ENCODE results near the gene TXNL4A.

TXNL4A gene

DNA sequence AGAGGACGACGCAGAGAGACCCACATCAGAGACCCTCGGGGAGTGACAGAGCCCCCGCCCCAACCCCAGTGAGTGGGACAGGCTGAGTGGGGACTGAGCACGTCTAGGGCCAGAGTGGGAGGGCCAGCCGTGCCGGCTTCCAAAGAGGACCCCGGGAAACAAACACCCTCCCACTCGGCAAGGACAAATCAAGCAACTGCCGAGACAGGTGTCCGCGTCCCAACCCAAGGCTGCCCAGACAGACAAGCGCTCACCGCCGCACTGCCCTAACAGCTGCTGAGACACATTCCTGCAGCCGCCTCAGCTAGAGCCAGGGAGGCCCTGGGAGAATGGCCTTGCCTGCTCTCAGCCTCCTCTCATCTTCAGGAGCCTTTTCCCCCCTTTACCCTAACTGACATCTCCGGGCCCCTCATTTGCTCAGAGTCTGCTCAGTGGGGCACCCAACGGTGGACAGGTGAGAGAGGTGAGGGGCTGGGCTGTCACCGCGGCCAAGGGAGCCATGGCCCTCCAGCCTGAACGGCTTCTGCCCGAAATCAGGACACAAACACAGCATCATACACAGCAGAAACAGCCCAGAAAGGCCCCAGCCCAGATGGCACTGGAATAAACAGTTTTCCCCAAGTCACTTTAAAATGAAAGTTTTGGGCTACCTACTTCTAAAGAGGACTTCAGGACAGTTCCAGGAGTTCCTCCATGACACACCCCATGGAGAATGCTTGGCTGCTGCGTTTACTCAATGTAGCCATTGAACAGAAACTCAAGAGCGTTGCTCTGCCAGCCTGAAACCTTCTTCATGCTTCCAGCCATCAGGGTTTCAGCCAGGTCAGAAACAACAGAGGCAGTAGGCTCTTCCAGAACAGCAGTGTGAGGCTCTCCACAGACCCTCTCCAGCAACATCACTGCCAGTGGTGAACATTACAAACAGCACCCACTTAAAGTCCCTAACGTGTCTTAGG lies 60.5 kb downstream of the TXNL4A start:
- ATAC-seq: no peak
- TF ChIP-seq, protein P1, sequence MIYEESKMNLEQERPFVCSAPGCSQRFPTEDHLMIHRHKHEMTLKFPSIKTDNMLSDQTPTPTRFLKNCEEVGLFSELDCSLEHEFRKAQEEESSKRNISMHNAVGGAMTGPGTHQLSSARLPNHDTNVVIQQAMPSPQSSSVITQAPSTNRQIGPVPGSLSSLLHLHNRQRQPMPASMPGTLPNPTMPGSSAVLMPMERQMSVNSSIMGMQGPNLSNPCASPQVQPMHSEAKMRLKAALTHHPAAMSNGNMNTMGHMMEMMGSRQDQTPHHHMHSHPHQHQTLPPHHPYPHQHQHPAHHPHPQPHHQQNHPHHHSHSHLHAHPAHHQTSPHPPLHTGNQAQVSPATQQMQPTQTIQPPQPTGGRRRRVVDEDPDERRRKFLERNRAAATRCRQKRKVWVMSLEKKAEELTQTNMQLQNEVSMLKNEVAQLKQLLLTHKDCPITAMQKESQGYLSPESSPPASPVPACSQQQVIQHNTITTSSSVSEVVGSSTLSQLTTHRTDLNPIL (CRISPR knock-in tag; IDR thresholded peaks at IDR 0.05; ENCODE audit: low read depth): no peak
- no peak for TF ChIP-seq BACH2 (CRISPR knock-in tag; IDR thresholded peaks at IDR 0.05; ENCODE audit: borderline replicate concordance)
- TF ChIP-seq ZFP30 (CRISPR knock-in tag; IDR thresholded peaks at IDR 0.05): no peak
- TF ChIP-seq ARNTL (CRISPR knock-in tag; IDR thresholded peaks at IDR 0.05; ENCODE audit: borderline replicate concordance, low read depth): no peak
- no peak for TF ChIP-seq ZNF565 (CRISPR knock-in tag; conservative IDR thresholded peaks at IDR 0.05; ENCODE audit: low read depth)
- TF ChIP-seq PPARA (CRISPR knock-in tag; IDR thresholded peaks at IDR 0.05; ENCODE audit: borderline replicate concordance): no peak
- no peak for TF ChIP-seq ZNF70 (CRISPR knock-in tag; IDR thresholded peaks at IDR 0.05)
- TF ChIP-seq, protein P2, sequence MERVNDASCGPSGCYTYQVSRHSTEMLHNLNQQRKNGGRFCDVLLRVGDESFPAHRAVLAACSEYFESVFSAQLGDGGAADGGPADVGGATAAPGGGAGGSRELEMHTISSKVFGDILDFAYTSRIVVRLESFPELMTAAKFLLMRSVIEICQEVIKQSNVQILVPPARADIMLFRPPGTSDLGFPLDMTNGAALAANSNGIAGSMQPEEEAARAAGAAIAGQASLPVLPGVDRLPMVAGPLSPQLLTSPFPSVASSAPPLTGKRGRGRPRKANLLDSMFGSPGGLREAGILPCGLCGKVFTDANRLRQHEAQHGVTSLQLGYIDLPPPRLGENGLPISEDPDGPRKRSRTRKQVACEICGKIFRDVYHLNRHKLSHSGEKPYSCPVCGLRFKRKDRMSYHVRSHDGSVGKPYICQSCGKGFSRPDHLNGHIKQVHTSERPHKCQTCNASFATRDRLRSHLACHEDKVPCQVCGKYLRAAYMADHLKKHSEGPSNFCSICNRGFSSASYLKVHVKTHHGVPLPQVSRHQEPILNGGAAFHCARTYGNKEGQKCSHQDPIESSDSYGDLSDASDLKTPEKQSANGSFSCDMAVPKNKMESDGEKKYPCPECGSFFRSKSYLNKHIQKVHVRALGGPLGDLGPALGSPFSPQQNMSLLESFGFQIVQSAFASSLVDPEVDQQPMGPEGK (CRISPR knock-in tag; IDR thresholded peaks at IDR 0.05; ENCODE audit: borderline replicate concordance): no peak
- TF ChIP-seq ISL1 (CRISPR knock-in tag; IDR thresholded peaks at IDR 0.05): no peak
- TF ChIP-seq ZFP3 (CRISPR knock-in tag; IDR thresholded peaks at IDR 0.05): no peak
- TF ChIP-seq, protein P3, sequence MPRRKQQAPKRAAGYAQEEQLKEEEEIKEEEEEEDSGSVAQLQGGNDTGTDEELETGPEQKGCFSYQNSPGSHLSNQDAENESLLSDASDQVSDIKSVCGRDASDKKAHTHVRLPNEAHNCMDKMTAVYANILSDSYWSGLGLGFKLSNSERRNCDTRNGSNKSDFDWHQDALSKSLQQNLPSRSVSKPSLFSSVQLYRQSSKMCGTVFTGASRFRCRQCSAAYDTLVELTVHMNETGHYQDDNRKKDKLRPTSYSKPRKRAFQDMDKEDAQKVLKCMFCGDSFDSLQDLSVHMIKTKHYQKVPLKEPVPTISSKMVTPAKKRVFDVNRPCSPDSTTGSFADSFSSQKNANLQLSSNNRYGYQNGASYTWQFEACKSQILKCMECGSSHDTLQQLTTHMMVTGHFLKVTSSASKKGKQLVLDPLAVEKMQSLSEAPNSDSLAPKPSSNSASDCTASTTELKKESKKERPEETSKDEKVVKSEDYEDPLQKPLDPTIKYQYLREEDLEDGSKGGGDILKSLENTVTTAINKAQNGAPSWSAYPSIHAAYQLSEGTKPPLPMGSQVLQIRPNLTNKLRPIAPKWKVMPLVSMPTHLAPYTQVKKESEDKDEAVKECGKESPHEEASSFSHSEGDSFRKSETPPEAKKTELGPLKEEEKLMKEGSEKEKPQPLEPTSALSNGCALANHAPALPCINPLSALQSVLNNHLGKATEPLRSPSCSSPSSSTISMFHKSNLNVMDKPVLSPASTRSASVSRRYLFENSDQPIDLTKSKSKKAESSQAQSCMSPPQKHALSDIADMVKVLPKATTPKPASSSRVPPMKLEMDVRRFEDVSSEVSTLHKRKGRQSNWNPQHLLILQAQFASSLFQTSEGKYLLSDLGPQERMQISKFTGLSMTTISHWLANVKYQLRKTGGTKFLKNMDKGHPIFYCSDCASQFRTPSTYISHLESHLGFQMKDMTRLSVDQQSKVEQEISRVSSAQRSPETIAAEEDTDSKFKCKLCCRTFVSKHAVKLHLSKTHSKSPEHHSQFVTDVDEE (CRISPR knock-in tag; IDR thresholded peaks at IDR 0.05): no peak
- TF ChIP-seq, protein P4, sequence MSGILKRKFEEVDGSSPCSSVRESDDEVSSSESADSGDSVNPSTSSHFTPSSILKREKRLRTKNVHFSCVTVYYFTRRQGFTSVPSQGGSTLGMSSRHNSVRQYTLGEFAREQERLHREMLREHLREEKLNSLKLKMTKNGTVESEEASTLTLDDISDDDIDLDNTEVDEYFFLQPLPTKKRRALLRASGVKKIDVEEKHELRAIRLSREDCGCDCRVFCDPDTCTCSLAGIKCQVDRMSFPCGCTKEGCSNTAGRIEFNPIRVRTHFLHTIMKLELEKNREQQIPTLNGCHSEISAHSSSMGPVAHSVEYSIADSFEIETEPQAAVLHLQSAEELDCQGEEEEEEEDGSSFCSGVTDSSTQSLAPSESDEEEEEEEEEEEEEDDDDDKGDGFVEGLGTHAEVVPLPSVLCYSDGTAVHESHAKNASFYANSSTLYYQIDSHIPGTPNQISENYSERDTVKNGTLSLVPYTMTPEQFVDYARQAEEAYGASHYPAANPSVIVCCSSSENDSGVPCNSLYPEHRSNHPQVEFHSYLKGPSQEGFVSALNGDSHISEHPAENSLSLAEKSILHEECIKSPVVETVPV (CRISPR knock-in tag; IDR thresholded peaks at IDR 0.05): no peak
- no peak for TF ChIP-seq OSR1 (CRISPR knock-in tag; IDR thresholded peaks at IDR 0.05)
- TF ChIP-seq TCF4 (CRISPR knock-in tag; IDR thresholded peaks at IDR 0.05; ENCODE audit: borderline replicate concordance): no peak
- no peak for TF ChIP-seq ZNF8 (CRISPR knock-in tag; IDR thresholded peaks at IDR 0.05)
- no peak for TF ChIP-seq POU6F1 (CRISPR knock-in tag; IDR thresholded peaks at IDR 0.05; ENCODE audit: borderline replicate concordance, low read depth)
- no peak for TF ChIP-seq GLIS3 (CRISPR knock-in tag; IDR thresholded peaks at IDR 0.05)

GRCh38 chr18:79926715-79927606 lies 61.4 kb downstream of the TXNL4A start:
- ATAC-seq: no peak
- TF ChIP-seq, protein P2 (CRISPR knock-in tag; IDR thresholded peaks at IDR 0.05; ENCODE audit: borderline replicate concordance): no peak
- TF ChIP-seq GLIS3 (CRISPR knock-in tag; IDR thresholded peaks at IDR 0.05) (no peak), ZNF565 (CRISPR knock-in tag; conservative IDR thresholded peaks at IDR 0.05; ENCODE audit: low read depth) (no peak), TCF4 (CRISPR knock-in tag; IDR thresholded peaks at IDR 0.05; ENCODE audit: borderline replicate concordance) (no peak), ZC3H10 (CRISPR knock-in tag; IDR thresholded peaks at IDR 0.05) (no peak), POU6F1 (CRISPR knock-in tag; IDR thresholded peaks at IDR 0.05; ENCODE audit: borderline replicate concordance, low read depth) (no peak), ZNF8 (CRISPR knock-in tag; IDR thresholded peaks at IDR 0.05) (no peak), TOX (CRISPR knock-in tag; IDR thresholded peaks at IDR 0.05; ENCODE audit: borderline replicate concordance) (no peak), RARB (CRISPR knock-in tag; IDR thresholded peaks at IDR 0.05) (no peak), CSDC2 (CRISPR knock-in tag; IDR thresholded peaks at IDR 0.05) (no peak)
